Fibroblast of lung (primary cell): Measurements from ENCODE around the gene AP2B1. TPM values are rescaled to one million over a fixed set of nuclear protein-coding genes. Genes with fewer than 3 reads are reported as not detected.

Experiments used
- DNase-seq, 2 donors: peaks; one replicate each; pipeline versions ENCODE4 v3.0.0 to v3.0.0-alpha.2; 2010; ENCODE audit warnings: low read depth in 2 of 2
- H2AFZ ChIP-seq: 2 replicates; pipeline ENCODE4 v1.5.1; 2012; ENCODE audit warnings: low read length, control low read depth, inconsistent platforms
- H3K27ac ChIP-seq: 2 replicates; pipeline ENCODE4 v1.5.1; 2011; ENCODE audit warnings: low read length, control low read depth; ENCODE audit not compliant: insufficient read depth
- H3K27me3 ChIP-seq: 2 replicates; pipeline ENCODE4 v1.5.1; 2011; ENCODE audit warnings: mild to moderate bottlenecking, low read length; ENCODE audit not compliant: control insufficient read depth, insufficient read depth
- H3K36me3 ChIP-seq: 2 replicates; pipeline ENCODE4 v1.5.1; 2011; ENCODE audit warnings: low read length; ENCODE audit not compliant: control insufficient read depth, insufficient read depth
- H3K4me1 ChIP-seq: 2 replicates; pipeline ENCODE4 v1.5.1; 2011; ENCODE audit warnings: low read length; ENCODE audit not compliant: control insufficient read depth, insufficient read depth; ENCODE audit errors: extremely low read depth
- H3K4me2 ChIP-seq: 2 replicates; pipeline ENCODE4 v1.5.1; 2011; ENCODE audit warnings: low read length, control low read depth; ENCODE audit not compliant: insufficient read depth; ENCODE audit errors: extremely low read depth
- H3K4me3 ChIP-seq, 4 experiments: fragments of 200-600 bp in 1 of 4; sonication (generic) in 1 of 4; replicated peaks in 1 of 4; 2 replicates each; pipeline ENCODE4 v1.5.1; 2011 to 2016; ENCODE audit warnings: low read length in 4 of 4, low read depth in 3 of 4, mild to moderate bottlenecking in 3 of 4, control low read depth in 2 of 4, inconsistent platforms in 1 of 4, mixed read lengths in 1 of 4; ENCODE audit not compliant: insufficient read depth in 1 of 4; ENCODE audit errors: control extremely low read depth in 1 of 4
- H3K79me2 ChIP-seq: 2 replicates; pipeline ENCODE4 v1.5.1; 2012; ENCODE audit warnings: mild to moderate bottlenecking, low read length, inconsistent platforms; ENCODE audit not compliant: control insufficient read depth, insufficient read depth
- H3K9ac ChIP-seq: 2 replicates; pipeline ENCODE4 v1.5.1; 2011; ENCODE audit warnings: mild to moderate bottlenecking, low read length, control low read depth; ENCODE audit not compliant: insufficient read depth
- H3K9me3 ChIP-seq: 2 replicates; pipeline ENCODE4 v1.5.1; 2012; ENCODE audit warnings: low read depth, low read length; ENCODE audit not compliant: control insufficient read depth, insufficient read depth
- H4K20me1 ChIP-seq: 2 replicates; pipeline ENCODE4 v1.5.1; 2011; ENCODE audit warnings: low read length; ENCODE audit not compliant: control insufficient read depth, insufficient read depth; ENCODE audit errors: extremely low read depth
- CTCF ChIP-seq, 2 donors: IDR thresholded peaks in 1 of 2; conservative IDR thresholded peaks in 1 of 2; 1 replicate in 1 of 2; 2 replicates in 1 of 2; pipeline ENCODE4 v1.5.1; 2011 to 2012; ENCODE audit warnings: low read length in 2 of 2, control low read depth in 1 of 2, inconsistent platforms in 1 of 2, low read depth in 1 of 2, mild to moderate bottlenecking in 1 of 2
- EZH2 ChIP-seq: IDR thresholded peaks from 2 replicates; pipeline ENCODE4 v1.5.1; 2012; ENCODE audit warnings: low read length, control low read depth, mild to moderate bottlenecking; ENCODE audit errors: missing control alignments
- polyA plus RNA-seq, 2 donors: library from polyadenylated mRNA; depleted of rRNA in 1 of 2; stranded (reverse) in 1 of 2; unstranded in 1 of 2; fragments of >200 nt; gene quantifications; 2 replicates each; pipeline ENCODE4 v1.2.1, GENCODE V29; 2011 to 2012; ENCODE audit warnings: missing spikeins in 1 of 2
- total RNA-seq: library from RNA; depleted of rRNA; stranded (reverse); fragments of >200 nt; gene quantifications from 2 replicates; pipeline ENCODE4 v1.2.1, GENCODE V29; 2014

Gene AP2B1
- total and polyA plus RNA-seq, 2 donors (not counting 1 experiment from before 2014, with no cell fraction given), result 109 to 236 TPM

GRCh38 chr17:35728551-35728950 lies 141.4 kb downstream of the AP2B1 start:
- DNase-seq, result no peak

GRCh38 chr17:35729405-35729833 lies 142.3 kb downstream of the AP2B1 start:
- Histone ChIP-seq H3K4me3 (no peak overlapping the region), H3K79me2 (no peaks in the 10 kb centered on the region), H3K4me2 (no peak overlapping the region), H2AFZ (no peak overlapping the region), H3K4me1 (peaks cover 8% of the 10 kb centered on the region), H3K36me3 (peaks cover 6% of the 10 kb centered on the region), H3K9me3 (no peaks in the 10 kb centered on the region), H3K9ac (no peak overlapping the region), H3K27ac (no peak overlapping the region), H4K20me1 (no peaks in the 10 kb centered on the region), H3K27me3 (peaks cover 4% of the 10 kb centered on the region)
- TF ChIP-seq CTCF (conservative IDR thresholded peaks at IDR 0.05 in 1 of 2, IDR thresholded peaks at IDR 0.05 in 1 of 2; ENCODE audit: low read depth in 1 of 2, low read length in 2 of 2) (no peak), EZH2 (no peak)
- no peak for DNase-seq

More at GRCh38 chr17:35728551-35728950, 141.4 kb downstream of the AP2B1 start:
- Histone ChIP-seq H3K36me3 (peaks cover 6% of the 10 kb centered on the region), H3K27ac (no peak overlapping the region), H3K4me1 (peaks cover 8% of the 10 kb centered on the region), H3K9me3 (no peaks in the 10 kb centered on the region), H3K9ac (no peak overlapping the region), H3K4me3 (no peak overlapping the region), H2AFZ (no peak overlapping the region), H3K4me2 (no peak overlapping the region), H3K79me2 (no peaks in the 10 kb centered on the region), H4K20me1 (no peaks in the 10 kb centered on the region), H3K27me3 (peaks cover 4% of the 10 kb centered on the region)
- no peak for TF ChIP-seq CTCF (conservative IDR thresholded peaks at IDR 0.05 in 1 of 2, IDR thresholded peaks at IDR 0.05 in 1 of 2; ENCODE audit: low read depth in 1 of 2, low read length in 2 of 2)
- TF ChIP-seq EZH2, result no peak

GRCh38 chr17:35730400-35731005 lies 143.4 kb downstream of the AP2B1 start:
- H3K79me2 ChIP-seq, result no peaks in the 10 kb centered on the region
- no peak for TF ChIP-seq CTCF (conservative IDR thresholded peaks at IDR 0.05 in 1 of 2, IDR thresholded peaks at IDR 0.05 in 1 of 2; ENCODE audit: low read depth in 1 of 2, low read length in 2 of 2)
- no peak for TF ChIP-seq EZH2
- H3K27me3 ChIP-seq, result peaks cover 4% of the 10 kb centered on the region
- H4K20me1 ChIP-seq, result no peaks in the 10 kb centered on the region
- H3K9ac ChIP-seq, result no peak overlapping the region
- H3K4me3 ChIP-seq, result no peak overlapping the region
- DNase-seq, result no peak
- no peak overlapping the region for H3K27ac ChIP-seq
- no peaks in the 10 kb centered on the region for H3K9me3 ChIP-seq
- H3K4me1 ChIP-seq, result peaks cover 5% of the 10 kb centered on the region
- no peak overlapping the region for H2AFZ ChIP-seq
- no peak overlapping the region for H3K4me2 ChIP-seq
- H3K36me3 ChIP-seq, result peaks cover 2% of the 10 kb centered on the region
